ENCODE results near the gene AFTPH. TPM values are rescaled to one million over a fixed set of nuclear protein-coding genes. Genes with fewer than 3 reads are reported as not detected.

Gene AFTPH
- polyA plus RNA-seq, 1 of the 3 experiments (the other 2 are of a cell fraction) = 7.4 TPM

GRCh38 chr2:64523666-64524603 is at the start of gene AFTPH (continued):
- TF ChIP-seq REST (IDR thresholded peaks at IDR 0.05; ENCODE audit: low read depth, low read length) = no peak; the same call in 1 of the 2 replicates
- TF ChIP-seq IRF3 (IDR thresholded peaks at IDR 0.05; ENCODE audit: low read depth, low read length) = no peak
- TF ChIP-seq TEAD4 (IDR thresholded peaks at IDR 0.05; ENCODE audit: borderline replicate concordance, insufficient read depth) = no peak
- no peak for TF ChIP-seq ZBTB33 (IDR thresholded peaks at IDR 0.05; ENCODE audit: borderline replicate concordance, low read depth)
- TF ChIP-seq EZH2phosphoT487 (IDR thresholded peaks at IDR 0.05; ENCODE audit: borderline replicate concordance, low read depth) = no peak
- peak; percentile 88 for TF ChIP-seq POLR2AphosphoS5 (IDR thresholded peaks at IDR 0.05; ENCODE audit: low read depth, low read length)

- POLR2A ChIA-PET = no interaction called here
- H2AFZ ChIP-seq (ENCODE audit: low read depth) = no peak overlapping the region
- no peaks in the 10 kb centered on the region for H3K9me3 ChIP-seq
- no peak overlapping the region for H3K4me3 ChIP-seq (ENCODE audit: low read depth in 2 of 2, low read length in 1 of 2)
- 26% methylated on average over 1 of the region's 1 CpG for WGBS (ENCODE audit: low lambda C conversion rate)
- H3K4me2 ChIP-seq = no peak overlapping the region
- no peak for DNase-seq
- H3K9me2 ChIP-seq = no peaks in the 10 kb centered on the region
- H3K36me3 ChIP-seq (replicated peaks in 1 of 2; ENCODE audit: control insufficient read depth in 1 of 2, insufficient read depth in 2 of 2, low read length in 1 of 2) = no peaks in the 10 kb centered on the region
- no peaks in the 10 kb centered on the region; a peak in 1 of 4 replicates for H3K4me1 ChIP-seq (ENCODE audit: control insufficient read depth in 1 of 2, insufficient read depth in 2 of 2, low read depth in 1 of 2, low read length in 1 of 2)
- H3K79me2 ChIP-seq (ENCODE audit: insufficient read depth) = no peaks in the 10 kb centered on the region
- no peaks in the 10 kb centered on the region for H4K20me1 ChIP-seq (ENCODE audit: insufficient read depth)
- CTCF ChIA-PET = interaction anchor here (0.7 to 2.7 kb wide), 5 partner anchors 10 to 172 kb away, joined by 3 to 14 read pairs (median 3); no protein-coding TSS in a partner anchor
- TF ChIP-seq MEF2A (IDR thresholded peaks at IDR 0.05; ENCODE audit: borderline replicate concordance, low read depth) (no peak), RCOR1 (IDR thresholded peaks at IDR 0.05; ENCODE audit: low read length) (no peak), ZBTB33 (IDR thresholded peaks at IDR 0.05; ENCODE audit: borderline replicate concordance, low read depth) (no peak), NRF1 (IDR thresholded peaks at IDR 0.05; ENCODE audit: low read depth, low read length) (no peak), FOXM1 (IDR thresholded peaks at IDR 0.05; ENCODE audit: low read depth) (no peak), TCF12 (IDR thresholded peaks at IDR 0.05) (no peak), SIN3A (IDR thresholded peaks at IDR 0.05; ENCODE audit: borderline replicate concordance, low read depth, low read length) (no peak), JUND (IDR thresholded peaks at IDR 0.05) (no peak), TEAD4 (IDR thresholded peaks at IDR 0.05; ENCODE audit: borderline replicate concordance, insufficient read depth) (no peak), RXRA (IDR thresholded peaks at IDR 0.05; ENCODE audit: borderline replicate concordance, low read depth) (no peak), USF1 (IDR thresholded peaks at IDR 0.05; ENCODE audit: borderline replicate concordance, low read depth) (no peak), EZH2phosphoT487 (IDR thresholded peaks at IDR 0.05; ENCODE audit: borderline replicate concordance, low read depth) (no peak), IRF3 (IDR thresholded peaks at IDR 0.05; ENCODE audit: low read depth, low read length) (no peak), GABPA (IDR thresholded peaks at IDR 0.05; ENCODE audit: low read depth) (no peak)
- no peak overlapping the region for H3K9ac ChIP-seq
- no peak overlapping the region for H3K27ac ChIP-seq (ENCODE audit: low read depth in 2 of 2, low read length in 1 of 2)
- H3F3A ChIP-seq (replicated peaks; ENCODE audit: insufficient read depth) = no peaks in the 10 kb centered on the region
- H3K27me3 ChIP-seq (ENCODE audit: insufficient read depth) = no peaks in the 10 kb centered on the region; the same call in 1 of the 2 replicates
These were observed 49.5 kb upstream of the AFTPH start for GRCh38 chr2:64474636-64475035.
